GM23248 (cell line): ENCODE results near the gene ELL2. TPM values are rescaled to one million over a fixed set of nuclear protein-coding genes. Genes with fewer than 3 reads are reported as not detected.

Experiments
- DNase-seq: peaks from one replicate; pipeline ENCODE4 v3.0.0-alpha.2; 2015
- H2AFZ ChIP-seq: fragments of 200-600 bp; sonication (generic); 2 replicates; pipeline ENCODE4 v1.6.1; 2016; ENCODE audit warnings: antibody characterized with exemption
- H3F3A ChIP-seq: fragments of 200-600 bp; sonication (generic); 2 replicates; pipeline ENCODE4 v1.6.1; 2016; ENCODE audit warnings: mild to moderate bottlenecking, antibody characterized with exemption, mixed run types; ENCODE audit not compliant: insufficient read depth
- H3K27ac ChIP-seq: fragments of 200-600 bp; sonication (generic); 2 replicates; pipeline ENCODE4 v1.5.1; 2016; ENCODE audit warnings: mild to moderate bottlenecking
- H3K27me3 ChIP-seq: fragments of 200-600 bp; sonication (generic); replicated peaks from 2 replicates; pipeline ENCODE4 v1.6.1; 2016; ENCODE audit warnings: mild to moderate bottlenecking; ENCODE audit not compliant: insufficient read depth
- H3K36me3 ChIP-seq: fragments of 200-600 bp; sonication (generic); 2 replicates; pipeline ENCODE4 v1.6.1; 2016; ENCODE audit warnings: low read depth, mild to moderate bottlenecking
- H3K4me1 ChIP-seq: fragments of 200-600 bp; sonication (generic); 2 replicates; pipeline ENCODE4 v1.6.1; 2016; ENCODE audit warnings: mild to moderate bottlenecking; ENCODE audit not compliant: insufficient read depth
- H3K4me2 ChIP-seq: fragments of 200-600 bp; sonication (generic); one replicate; pipeline ENCODE4 v1.6.1; 2016; ENCODE audit warnings: mild to moderate bottlenecking; ENCODE audit not compliant: unreplicated experiment
- H3K4me3 ChIP-seq: fragments of 200-600 bp; sonication (generic); 2 replicates; pipeline ENCODE4 v1.5.1; 2016; ENCODE audit warnings: mild to moderate bottlenecking
- H3K79me2 ChIP-seq: fragments of 200-600 bp; sonication (generic); 2 replicates; pipeline ENCODE4 v1.6.1; 2016; ENCODE audit warnings: mild to moderate bottlenecking; ENCODE audit not compliant: insufficient read depth
- H3K9ac ChIP-seq: fragments of 200-600 bp; sonication (generic); 2 replicates; pipeline ENCODE4 v1.6.1; 2016; ENCODE audit warnings: mild to moderate bottlenecking
- H3K9me2 ChIP-seq: fragments of 200-600 bp; sonication (generic); 2 replicates; pipeline ENCODE4 v1.6.1; 2016; ENCODE audit warnings: mixed run types, mild to moderate bottlenecking, moderate library complexity; ENCODE audit not compliant: insufficient read depth
- H3K9me3 ChIP-seq: fragments of 200-600 bp; sonication (generic); one replicate; pipeline ENCODE4 v1.6.1; 2017; ENCODE audit warnings: low read depth
- H4K20me1 ChIP-seq: fragments of 200-600 bp; sonication (generic); 2 replicates; pipeline ENCODE4 v1.6.0; 2016; ENCODE audit not compliant: insufficient read depth
- EZH2 ChIP-seq: fragments of 200-600 bp; sonication (generic); IDR thresholded peaks from 2 replicates; pipeline ENCODE4 v1.6.1; 2018; ENCODE audit warnings: antibody characterized with exemption, mild to moderate bottlenecking; ENCODE audit not compliant: insufficient read depth, poor library complexity, severe bottlenecking
- EZH2phosphoT487 ChIP-seq: fragments of 200-600 bp; sonication (generic); IDR thresholded peaks from 2 replicates; pipeline ENCODE4 v1.6.1; 2018; ENCODE audit warnings: antibody characterized with exemption, moderate library complexity, mild to moderate bottlenecking, low read depth; ENCODE audit not compliant: insufficient read depth
- WGBS, 2 experiments: methylation state at CpG; one replicate each; pipeline ENCODE4 v1.1.6; 2015 to 2017; ENCODE audit warnings: low lambda C conversion rate in 2 of 2, low coverage in 1 of 2; ENCODE audit errors: missing lambda C conversion rate in 2 of 2; 5-methylcytosine and 5-hydroxymethylcytosine counted together
- in situ Hi-C: fragments of 300-500 bp; cut with MboI; formaldehyde crosslinking; loops from 2 replicates; pipeline ENCODE4 v1.15.0; 2020
- polyA plus RNA-seq: library from polyadenylated mRNA; unstranded; fragments of >200 nt; fragmentation: Nextera tagmentation; extraction: Ambion mirVana; gene quantifications from 2 replicates; pipeline ENCODE4 v1.2.1, GENCODE V29; 2016
- total RNA-seq: library from RNA; depleted of rRNA; stranded (reverse); fragments of >200 nt; shearing (Covaris generic); gene quantifications from 2 replicates; pipeline ENCODE4 v1.2.3, GENCODE V29; 2014

Gene ELL2
- total and polyA plus RNA-seq, 2 experiments from 2014 or later, result 159 to 243 TPM

GRCh38 chr5:95901676-95902627, 59.7 kb downstream of the ELL2 start:
- no peaks in the 10 kb centered on the region for H3K9me2 ChIP-seq
- H3K4me2 ChIP-seq, result peak overlapping the region; percentile 33
- 77 to 84% methylated on average over 11 of the region's 11 CpGs for WGBS, 2 experiments
- peak overlapping the region; percentile 69 for H3K27ac ChIP-seq
- in situ Hi-C loops, result no loop called here
- no peaks in the 10 kb centered on the region for H3K27me3 ChIP-seq
- H4K20me1 ChIP-seq, result peaks cover 8% of the 10 kb centered on the region
- no peak overlapping the region for H3K4me3 ChIP-seq
- H3K9me3 ChIP-seq, result no peaks in the 10 kb centered on the region
- H3K4me1 ChIP-seq, result peaks cover 95% of the 10 kb centered on the region
- H3F3A ChIP-seq, result peaks cover 96% of the 10 kb centered on the region
- no peak overlapping the region for H3K9ac ChIP-seq
- peaks cover 90% of the 10 kb centered on the region for H3K36me3 ChIP-seq
- no peak overlapping the region for H2AFZ ChIP-seq
- peak; percentile 85 for DNase-seq
- peaks cover 100% of the 10 kb centered on the region for H3K79me2 ChIP-seq
- no peak for TF ChIP-seq EZH2
- TF ChIP-seq EZH2phosphoT487, result no peak

GRCh38 chr5:95900383-95900958, 61.2 kb downstream of the ELL2 start:
- H3F3A ChIP-seq, result peaks cover 97% of the 10 kb centered on the region
- H3K9ac ChIP-seq, result 0 out of 2 replicates have a peak overlapping the region, but pooled peaks have one; percentile 10
- H3K4me2 ChIP-seq, result peak overlapping the region; percentile 36
- H3K27me3 ChIP-seq, result no peaks in the 10 kb centered on the region
- no peaks in the 10 kb centered on the region for H3K9me3 ChIP-seq
- in situ Hi-C loops, result no loop called here
- 18 to 21% methylated on average over 4 of the region's 4 CpGs for WGBS, 2 experiments
- no peak overlapping the region for H2AFZ ChIP-seq
- peaks cover 95% of the 10 kb centered on the region for H3K4me1 ChIP-seq
- no peak overlapping the region for H3K4me3 ChIP-seq
- TF ChIP-seq EZH2phosphoT487 (no peak), EZH2 (no peak)
- peaks cover 100% of the 10 kb centered on the region for H3K79me2 ChIP-seq
- DNase-seq, result peak; percentile 70
- H3K36me3 ChIP-seq, result peaks cover 90% of the 10 kb centered on the region
- H3K9me2 ChIP-seq, result no peaks in the 10 kb centered on the region
- H3K27ac ChIP-seq, result peak overlapping the region; percentile 69
- peaks cover 8% of the 10 kb centered on the region for H4K20me1 ChIP-seq

- Histone ChIP-seq H3F3A (peaks cover 99% of the 10 kb centered on the region), H3K36me3 (peaks cover 92% of the 10 kb centered on the region), H3K4me1 (peaks cover 95% of the 10 kb centered on the region), H3K27ac (peak overlapping the region; percentile 69), H3K9ac (no peak overlapping the region), H3K9me3 (no peaks in the 10 kb centered on the region), H3K4me2 (no peak overlapping the region), H3K9me2 (no peaks in the 10 kb centered on the region), H4K20me1 (peaks cover 8% of the 10 kb centered on the region), H3K4me3 (no peak overlapping the region), H3K79me2 (peaks cover 100% of the 10 kb centered on the region), H2AFZ (no peak overlapping the region), H3K27me3 (no peaks in the 10 kb centered on the region)
- DNase-seq, result no peak
- WGBS, 2 experiments, result 66 to 71% methylated on average over 3 of the region's 3 CpGs
- no peak for TF ChIP-seq EZH2phosphoT487
- no peak for TF ChIP-seq EZH2
- in situ Hi-C loops, result no loop called here
Measured at GRCh38 chr5:95899829-95900228, 61.8 kb downstream of the ELL2 start.

- Histone ChIP-seq H3K79me2 (peaks cover 100% of the 10 kb centered on the region), H3K36me3 (peaks cover 92% of the 10 kb centered on the region), H2AFZ (no peak overlapping the region), H3K27ac (peak overlapping the region; percentile 69), H4K20me1 (peaks cover 7% of the 10 kb centered on the region), H3K4me1 (peaks cover 88% of the 10 kb centered on the region), H3K9ac (0 out of 2 replicates have a peak overlapping the region, but pooled peaks have one; percentile 4), H3K9me3 (no peaks in the 10 kb centered on the region), H3K4me3 (no peak overlapping the region), H3K4me2 (no peak overlapping the region), H3K9me2 (no peaks in the 10 kb centered on the region), H3K27me3 (no peaks in the 10 kb centered on the region), H3F3A (peaks cover 100% of the 10 kb centered on the region)
- in situ Hi-C loops, result no loop called here
- TF ChIP-seq EZH2 (no peak), EZH2phosphoT487 (no peak)
- no peak for DNase-seq
- WGBS, 2 experiments, result 34 to 69% methylated on average over 1 of the region's 1 CpG
Measured at GRCh38 chr5:95899006-95899405, 62.6 kb downstream of the ELL2 start.
